Stimulated activated CD4-positive, alpha-beta T cell treated with anti-CD3 and anti-CD28 coated beads, Interleukin-2, amount 100 ng/mL, for 4 hours (primary cell): ENCODE measurements around the gene MON2.
"Not testable (repeated sequence)": the region's sequence is repeated elsewhere in the genome, so short reads cannot be mapped to it uniquely, and the experiment has no call there.

Experiments
- DNase-seq: peaks from one replicate; pipeline ENCODE4 v3.0.0-alpha.2; 2020; ENCODE audit warnings: low read depth

Gene MON2

GRCh38 chr12:62552906-62553556 is 86.4 kb downstream of the MON2 start:
- no peak for DNase-seq

GRCh38 chr12:62559366-62559765 is 92.7 kb downstream of the MON2 start:
- not testable (repeated sequence) for DNase-seq

GRCh38 chr12:62562846-62563245 is 96.2 kb downstream of the MON2 start:
- DNase-seq, result no peak

GRCh38 chr12:62575036-62575435 is 108.4 kb downstream of the MON2 start:
- no peak for DNase-seq

GRCh38 chr12:62576503-62576902 is 109.9 kb downstream of the MON2 start:
- no peak for DNase-seq

- no peak for DNase-seq
Measured at GRCh38 chr12:62578726-62579125, 112.1 kb downstream of the MON2 start.

- no peak for DNase-seq
Measured at GRCh38 chr12:62581288-62582064, 114.8 kb downstream of the MON2 start.

- DNase-seq, result no peak
Measured at GRCh38 chr12:62582065-62582366, 115.4 kb downstream of the MON2 start.

GRCh38 chr12:62584619-62585018 is 118.0 kb downstream of the MON2 start:
- no peak for DNase-seq

- DNase-seq, result no peak
Measured at GRCh38 chr12:62586850-62587249, 120.2 kb downstream of the MON2 start.

- no peak for DNase-seq
Measured at GRCh38 chr12:62588916-62589315, 122.3 kb downstream of the MON2 start.

- DNase-seq, result no peak
Measured at GRCh38 chr12:62597253-62597652, 130.6 kb downstream of the MON2 start.

GRCh38 chr12:62598846-62599245 is 132.2 kb downstream of the MON2 start:
- no peak for DNase-seq

- DNase-seq, result no peak
Measured at GRCh38 chr12:62599854-62600437, 133.3 kb downstream of the MON2 start.

- no peak for DNase-seq
Measured at GRCh38 chr12:62601765-62602164, 135.1 kb downstream of the MON2 start.

- DNase-seq, result peak; percentile 81
Measured at GRCh38 chr12:62602255-62603060, 135.8 kb downstream of the MON2 start.

- peak; percentile 62 for DNase-seq
Measured at GRCh38 chr12:62603061-62603810, 136.6 kb downstream of the MON2 start.

GRCh38 chr12:62603811-62604098 is 137.1 kb downstream of the MON2 start:
- DNase-seq, result no peak

- no peak for DNase-seq
Measured at GRCh38 chr12:62604373-62604772, 137.7 kb downstream of the MON2 start.

GRCh38 chr12:62604871-62605270 is 138.2 kb downstream of the MON2 start:
- DNase-seq, result no peak

- no peak for DNase-seq
Measured at GRCh38 chr12:62605981-62606380, 139.4 kb downstream of the MON2 start.

GRCh38 chr12:62606654-62607053 is 140.0 kb downstream of the MON2 start:
- DNase-seq, result no peak
